ENCODE data around the gene PIPOX.

Gene PIPOX

GRCh38 chr17:29031488-29031887 is 11.5 kb upstream of the PIPOX start:
- peak in 1 of 3 donors; percentile 19 for DNase-seq
- Histone ChIP-seq H3K9me3 (ENCODE audit: control extremely low read depth in 1 of 5, control insufficient read depth in 4 of 5, insufficient read depth in 2 of 5, low read depth in 1 of 5, low read length in 4 of 5) (peaks cover 0 to 24% (median 11%) of the 10 kb centered on the region in 5 experiments), H3K27me3 (replicated peaks in 2 of 5; ENCODE audit: control insufficient read depth in 4 of 5, insufficient read depth in 5 of 5, low read length in 4 of 5) (peaks cover 4 to 32% (median 15%) of the 10 kb centered on the region in 5 experiments), H3K36me3 (ENCODE audit: control insufficient read depth in 4 of 4, insufficient read depth in 4 of 4, low read length in 3 of 4) (no peaks in the 10 kb centered on the region), H3K4me1 (ENCODE audit: control extremely low read depth in 1 of 4, control insufficient read depth in 4 of 4, insufficient read depth in 4 of 4, low read length in 3 of 4) (peaks cover 0 to 8% (median 4%) of the 10 kb centered on the region in 4 experiments), H3K27ac (ENCODE audit: insufficient read depth in 1 of 2, low read depth in 1 of 2, low read length in 2 of 2, poor library complexity in 1 of 2, severe bottlenecking in 2 of 2) (no peak overlapping the region), H3K4me3 (ENCODE audit: control insufficient read depth in 1 of 7, extremely low read depth in 1 of 7, insufficient read depth in 4 of 7, low read depth in 2 of 7, low read length in 6 of 7) (no peak overlapping the region)
- ChIA-PET POLR2A (no interaction called here), CTCF (interaction anchor here (0.5 kb wide), 1 partner anchor 10 kb away, joined by 3 read pairs; no protein-coding TSS in a partner anchor)
- WGBS (ENCODE audit: insufficient coverage) = 45% methylated on average over 4 of the region's 5 CpGs

- Histone ChIP-seq H3K27me3 (replicated peaks in 2 of 5; ENCODE audit: control insufficient read depth in 4 of 5, insufficient read depth in 5 of 5, low read length in 4 of 5) (peaks cover 4 to 33% (median 15%) of the 10 kb centered on the region in 5 experiments), H3K4me3 (ENCODE audit: control insufficient read depth in 1 of 7, extremely low read depth in 1 of 7, insufficient read depth in 4 of 7, low read depth in 2 of 7, low read length in 6 of 7) (no peak overlapping the region), H3K36me3 (ENCODE audit: control insufficient read depth in 4 of 4, insufficient read depth in 4 of 4, low read length in 3 of 4) (no peaks in the 10 kb centered on the region), H3K27ac (ENCODE audit: insufficient read depth in 1 of 2, low read depth in 1 of 2, low read length in 2 of 2, poor library complexity in 1 of 2, severe bottlenecking in 2 of 2) (no peak overlapping the region), H3K9me3 (ENCODE audit: control extremely low read depth in 1 of 5, control insufficient read depth in 4 of 5, insufficient read depth in 2 of 5, low read depth in 1 of 5, low read length in 4 of 5) (peaks cover 0 to 24% (median 11%) of the 10 kb centered on the region in 5 experiments), H3K4me1 (ENCODE audit: control extremely low read depth in 1 of 4, control insufficient read depth in 4 of 4, insufficient read depth in 4 of 4, low read length in 3 of 4) (peaks cover 0 to 8% (median 4%) of the 10 kb centered on the region in 4 experiments)
- 54% methylated on average over 9 of the region's 11 CpGs for WGBS (ENCODE audit: insufficient coverage)
- DNase-seq = no peak
- CTCF ChIA-PET = interaction anchor here (0.5 to 1.6 kb wide), 4 partner anchors 11 to 18 kb away, joined by 3 to 6 read pairs (median 3); no protein-coding TSS in a partner anchor
- POLR2A ChIA-PET = no interaction called here
Measured at GRCh38 chr17:29032013-29032856, 10.7 kb upstream of the PIPOX start.

- no peak overlapping the region for H3K27ac ChIP-seq (ENCODE audit: insufficient read depth in 1 of 2, low read depth in 1 of 2, low read length in 2 of 2, poor library complexity in 1 of 2, severe bottlenecking in 2 of 2)
- POLR2A ChIA-PET = no interaction called here
- CTCF ChIA-PET = interaction anchor here (1.0 to 1.6 kb wide), 3 partner anchors 14 to 18 kb away, joined by 3 to 6 read pairs (median 3); no protein-coding TSS in a partner anchor
- 59% methylated on average over 4 of the region's 6 CpGs for WGBS (ENCODE audit: insufficient coverage)
- H3K36me3 ChIP-seq (ENCODE audit: control insufficient read depth in 4 of 4, insufficient read depth in 4 of 4, low read length in 3 of 4) = no peaks in the 10 kb centered on the region
- H3K9me3 ChIP-seq (ENCODE audit: control extremely low read depth in 1 of 5, control insufficient read depth in 4 of 5, insufficient read depth in 2 of 5, low read depth in 1 of 5, low read length in 4 of 5) = peaks cover 0 to 24% (median 11%) of the 10 kb centered on the region in 5 experiments
- peaks cover 4 to 39% (median 14%) of the 10 kb centered on the region in 5 experiments for H3K27me3 ChIP-seq (replicated peaks in 2 of 5; ENCODE audit: control insufficient read depth in 4 of 5, insufficient read depth in 5 of 5, low read length in 4 of 5)
- peaks cover 0 to 8% (median 4%) of the 10 kb centered on the region in 4 experiments for H3K4me1 ChIP-seq (ENCODE audit: control extremely low read depth in 1 of 4, control insufficient read depth in 4 of 4, insufficient read depth in 4 of 4, low read length in 3 of 4)
- no peak overlapping the region for H3K4me3 ChIP-seq (ENCODE audit: control insufficient read depth in 1 of 7, extremely low read depth in 1 of 7, insufficient read depth in 4 of 7, low read depth in 2 of 7, low read length in 6 of 7)
- DNase-seq = no peak
Measured at GRCh38 chr17:29032857-29033197, 10.1 kb upstream of the PIPOX start.

- Histone ChIP-seq H3K4me1 (ENCODE audit: control extremely low read depth in 1 of 4, control insufficient read depth in 4 of 4, insufficient read depth in 4 of 4, low read length in 3 of 4) (peaks cover 0 to 8% (median 4%) of the 10 kb centered on the region in 4 experiments), H3K27ac (ENCODE audit: insufficient read depth in 1 of 2, low read depth in 1 of 2, low read length in 2 of 2, poor library complexity in 1 of 2, severe bottlenecking in 2 of 2) (no peak overlapping the region), H3K9me3 (ENCODE audit: control extremely low read depth in 1 of 5, control insufficient read depth in 4 of 5, insufficient read depth in 2 of 5, low read depth in 1 of 5, low read length in 4 of 5) (peaks cover 0 to 24% (median 11%) of the 10 kb centered on the region in 5 experiments), H3K4me3 (ENCODE audit: control insufficient read depth in 1 of 7, extremely low read depth in 1 of 7, insufficient read depth in 4 of 7, low read depth in 2 of 7, low read length in 6 of 7) (no peak overlapping the region), H3K36me3 (ENCODE audit: control insufficient read depth in 4 of 4, insufficient read depth in 4 of 4, low read length in 3 of 4) (no peaks in the 10 kb centered on the region), H3K27me3 (replicated peaks in 2 of 5; ENCODE audit: control insufficient read depth in 4 of 5, insufficient read depth in 5 of 5, low read length in 4 of 5) (peaks cover 8 to 44% (median 14%) of the 10 kb centered on the region in 5 experiments)
- ChIA-PET POLR2A (no interaction called here), CTCF (no interaction called here)
- no peak for DNase-seq
- WGBS (ENCODE audit: insufficient coverage) = no CpG with 5 or more reads among the region's 1 CpG
Measured at GRCh38 chr17:29034510-29034909, 8.4 kb upstream of the PIPOX start.

- ChIA-PET POLR2A (no interaction called here), CTCF (interaction anchor here (1.0 to 1.3 kb wide), 2 partner anchors 12 to 21 kb away, joined by 3 to 4 read pairs; no protein-coding TSS in a partner anchor)
- no peak overlapping the region for H3K27ac ChIP-seq (ENCODE audit: insufficient read depth in 1 of 2, low read depth in 1 of 2, low read length in 2 of 2, poor library complexity in 1 of 2, severe bottlenecking in 2 of 2)
- H3K27me3 ChIP-seq (replicated peaks in 2 of 5; ENCODE audit: control insufficient read depth in 4 of 5, insufficient read depth in 5 of 5, low read length in 4 of 5) = peaks cover 8 to 43% (median 11%) of the 10 kb centered on the region in 5 experiments
- H3K9me3 ChIP-seq (ENCODE audit: control extremely low read depth in 1 of 5, control insufficient read depth in 4 of 5, insufficient read depth in 2 of 5, low read depth in 1 of 5, low read length in 4 of 5) = peaks cover 0 to 24% (median 11%) of the 10 kb centered on the region in 5 experiments
- no peaks in the 10 kb centered on the region for H3K36me3 ChIP-seq (ENCODE audit: control insufficient read depth in 4 of 4, insufficient read depth in 4 of 4, low read length in 3 of 4)
- 82% methylated on average over 3 of the region's 5 CpGs for WGBS (ENCODE audit: insufficient coverage)
- no peak for DNase-seq
- H3K4me1 ChIP-seq (ENCODE audit: control extremely low read depth in 1 of 4, control insufficient read depth in 4 of 4, insufficient read depth in 4 of 4, low read length in 3 of 4) = peaks cover 0 to 6% (median 3%) of the 10 kb centered on the region in 4 experiments
- no peak overlapping the region for H3K4me3 ChIP-seq (ENCODE audit: control insufficient read depth in 1 of 7, extremely low read depth in 1 of 7, insufficient read depth in 4 of 7, low read depth in 2 of 7, low read length in 6 of 7)
Measured at GRCh38 chr17:29036584-29036983, 6.4 kb upstream of the PIPOX start.

- CTCF ChIA-PET = no interaction called here
- H3K27me3 ChIP-seq (replicated peaks in 2 of 5; ENCODE audit: control insufficient read depth in 4 of 5, insufficient read depth in 5 of 5, low read length in 4 of 5) = peaks cover 6 to 32% (median 10%) of the 10 kb centered on the region in 5 experiments
Measured at GRCh38 chr17:29037739-29038084, 5.2 kb upstream of the PIPOX start.

More at GRCh38 chr17:29037739-29038084, 5.2 kb upstream of the PIPOX start:
- 86% methylated on average over 9 of the region's 10 CpGs for WGBS (ENCODE audit: insufficient coverage)
- DNase-seq = no peak
- POLR2A ChIA-PET = no interaction called here
- Histone ChIP-seq H3K9me3 (ENCODE audit: control extremely low read depth in 1 of 5, control insufficient read depth in 4 of 5, insufficient read depth in 2 of 5, low read depth in 1 of 5, low read length in 4 of 5) (peaks cover 0 to 24% (median 11%) of the 10 kb centered on the region in 5 experiments), H3K4me3 (ENCODE audit: control insufficient read depth in 1 of 7, extremely low read depth in 1 of 7, insufficient read depth in 4 of 7, low read depth in 2 of 7, low read length in 6 of 7) (no peak overlapping the region), H3K27ac (ENCODE audit: insufficient read depth in 1 of 2, low read depth in 1 of 2, low read length in 2 of 2, poor library complexity in 1 of 2, severe bottlenecking in 2 of 2) (no peak overlapping the region), H3K36me3 (ENCODE audit: control insufficient read depth in 4 of 4, insufficient read depth in 4 of 4, low read length in 3 of 4) (no peaks in the 10 kb centered on the region), H3K4me1 (ENCODE audit: control extremely low read depth in 1 of 4, control insufficient read depth in 4 of 4, insufficient read depth in 4 of 4, low read length in 3 of 4) (peaks cover 0 to 10% (median 7%) of the 10 kb centered on the region in 4 experiments)

Measured in common myeloid progenitor, CD34-positive (primary cell).